Measurements from ENCODE around the gene MUC3A.
A peak's percentile ranks its signal among the peaks of the same experiment; 100 is the strongest.

Gene MUC3A

DNA sequence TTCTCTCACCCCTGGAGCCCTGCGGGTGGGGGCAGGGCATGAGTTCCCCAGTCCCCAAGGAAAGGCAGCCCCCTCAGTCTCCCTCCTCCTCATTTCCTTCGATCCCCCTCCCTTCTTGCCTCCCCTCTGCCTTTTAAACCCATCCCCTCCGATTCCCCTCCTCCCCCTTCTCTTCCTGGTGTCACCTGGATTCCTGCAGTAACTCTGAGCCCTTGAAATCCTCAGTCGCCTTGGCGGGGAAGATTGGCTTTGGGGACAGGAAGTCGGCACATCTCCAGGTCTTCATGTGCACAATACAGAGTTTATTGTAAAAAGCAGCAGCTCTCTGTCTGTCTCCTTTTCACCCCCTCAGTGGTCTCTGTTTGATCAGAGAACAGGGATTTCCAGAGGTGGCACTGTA, 18.7 kb downstream of the MUC3A start:
- H3K4me3 ChIP-seq (ENCODE audit: low read length) = no peak overlapping the region
- no peak for DNase-seq (ENCODE audit: low read depth)
- TF ChIP-seq, protein P1, sequence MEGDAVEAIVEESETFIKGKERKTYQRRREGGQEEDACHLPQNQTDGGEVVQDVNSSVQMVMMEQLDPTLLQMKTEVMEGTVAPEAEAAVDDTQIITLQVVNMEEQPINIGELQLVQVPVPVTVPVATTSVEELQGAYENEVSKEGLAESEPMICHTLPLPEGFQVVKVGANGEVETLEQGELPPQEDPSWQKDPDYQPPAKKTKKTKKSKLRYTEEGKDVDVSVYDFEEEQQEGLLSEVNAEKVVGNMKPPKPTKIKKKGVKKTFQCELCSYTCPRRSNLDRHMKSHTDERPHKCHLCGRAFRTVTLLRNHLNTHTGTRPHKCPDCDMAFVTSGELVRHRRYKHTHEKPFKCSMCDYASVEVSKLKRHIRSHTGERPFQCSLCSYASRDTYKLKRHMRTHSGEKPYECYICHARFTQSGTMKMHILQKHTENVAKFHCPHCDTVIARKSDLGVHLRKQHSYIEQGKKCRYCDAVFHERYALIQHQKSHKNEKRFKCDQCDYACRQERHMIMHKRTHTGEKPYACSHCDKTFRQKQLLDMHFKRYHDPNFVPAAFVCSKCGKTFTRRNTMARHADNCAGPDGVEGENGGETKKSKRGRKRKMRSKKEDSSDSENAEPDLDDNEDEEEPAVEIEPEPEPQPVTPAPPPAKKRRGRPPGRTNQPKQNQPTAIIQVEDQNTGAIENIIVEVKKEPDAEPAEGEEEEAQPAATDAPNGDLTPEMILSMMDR (conservative IDR thresholded peaks at IDR 0.05; ENCODE audit: low read length) = no peak

DNA sequence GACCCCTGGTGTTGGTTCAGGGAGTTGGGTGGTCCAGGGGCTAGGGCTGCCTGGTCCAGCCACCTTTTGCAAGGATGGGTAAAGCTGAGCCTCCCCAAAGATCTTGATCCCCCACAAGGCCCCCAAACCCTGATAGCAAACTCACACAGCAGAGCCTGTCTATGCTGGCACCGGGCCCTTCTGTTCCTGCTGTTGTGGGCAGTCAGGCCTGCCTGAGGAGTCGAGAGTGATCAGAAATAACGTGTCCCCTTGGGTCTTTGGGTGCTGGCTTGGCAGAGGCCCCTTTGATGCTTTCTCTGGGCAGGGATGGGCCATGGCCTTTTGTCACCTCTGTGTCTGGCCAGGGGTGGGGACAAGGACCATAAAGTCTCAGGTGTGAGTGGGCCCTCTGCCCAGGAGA, 19.3 kb downstream of the MUC3A start:
- DNase-seq (ENCODE audit: low read depth) = no peak
- TF ChIP-seq, protein P1 (conservative IDR thresholded peaks at IDR 0.05; ENCODE audit: low read length) = no peak
- no peak overlapping the region for H3K4me3 ChIP-seq (ENCODE audit: low read length)

DNA sequence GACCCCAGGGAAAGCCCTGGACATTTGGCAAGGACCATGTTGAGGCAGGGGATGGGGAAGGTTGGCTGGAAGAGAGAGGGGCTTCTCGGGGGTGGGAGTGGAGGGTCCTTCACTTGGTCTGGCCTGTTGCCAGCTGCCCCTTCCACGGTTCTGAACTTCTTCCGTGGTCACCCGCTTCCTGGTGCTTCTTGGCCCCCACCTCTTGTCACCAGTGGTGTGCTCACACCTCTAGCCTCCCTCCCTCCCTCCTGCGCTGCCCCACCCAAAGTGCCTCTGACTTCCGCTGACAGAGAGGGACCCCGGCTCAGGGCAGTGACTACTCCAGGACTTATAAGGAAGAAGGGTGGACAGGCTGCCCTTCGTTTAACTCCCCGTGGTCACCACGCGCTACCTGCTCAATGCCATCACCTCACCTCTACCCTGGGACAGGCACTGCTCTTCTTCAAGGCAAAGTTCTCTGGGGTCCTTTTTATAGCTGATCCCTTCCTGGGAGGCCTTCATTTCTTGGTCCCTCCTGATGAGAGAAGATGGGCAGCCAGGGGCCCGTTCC, 19.8 kb downstream of the MUC3A start, which contains the start of gene MUC12:
Gene MUC12, plus strand, starts transcription at position 500 of the 550 bp plus-strand sequence. CDS start 58 bp downstream, outside the sequence.
- no peak within 1 kb of the TSS for H3K4me3 ChIP-seq (ENCODE audit: low read length)
- TF ChIP-seq, protein P1 (conservative IDR thresholded peaks at IDR 0.05; ENCODE audit: low read length) = no peak
- no peak for DNase-seq (ENCODE audit: low read depth)

DNA sequence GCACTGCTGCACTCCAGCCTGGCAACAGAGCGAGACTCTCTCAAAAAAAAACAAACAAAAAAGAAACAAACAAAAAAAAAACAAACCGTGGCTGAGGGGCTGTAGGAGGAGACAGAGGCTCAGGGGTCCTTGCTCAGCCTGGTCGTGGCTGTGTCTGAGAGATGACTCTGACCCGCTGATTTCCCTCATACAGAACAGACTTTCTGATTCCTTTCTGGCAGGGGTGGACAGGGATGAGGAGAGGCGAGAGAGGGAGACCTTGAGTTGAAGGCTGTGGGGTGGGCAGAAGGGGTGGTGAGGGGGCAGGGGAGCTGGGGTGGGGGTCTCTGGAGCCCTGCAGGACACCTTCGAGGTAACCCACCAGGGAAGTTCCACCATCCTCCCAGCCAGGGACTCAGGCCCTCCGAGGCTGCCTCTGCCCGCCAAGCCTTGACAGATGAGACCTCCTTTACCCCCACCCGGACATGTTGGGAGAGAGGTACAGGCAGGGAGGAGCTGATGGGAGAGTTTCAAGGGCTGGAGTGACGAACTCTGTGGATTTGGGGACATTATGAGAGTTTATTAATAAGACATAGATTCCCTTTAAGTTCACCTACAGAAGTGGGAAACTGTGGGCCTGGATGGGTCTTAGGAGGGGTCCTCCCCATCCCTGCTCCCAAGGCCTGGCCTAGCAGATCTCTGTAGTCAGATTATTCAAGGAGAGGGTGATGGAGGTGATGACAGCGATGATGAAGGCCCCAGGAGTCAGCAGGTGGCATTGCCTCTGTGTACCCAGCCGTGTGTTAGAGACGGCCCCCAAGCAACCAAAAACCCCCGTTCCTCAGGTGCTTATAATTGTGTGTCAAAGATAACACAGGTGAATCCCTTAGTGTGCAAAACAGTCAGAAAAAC, 22.0 kb downstream of the MUC3A start:
- no peak for DNase-seq (ENCODE audit: low read depth)
- TF ChIP-seq, protein P1 (conservative IDR thresholded peaks at IDR 0.05; ENCODE audit: low read length) = no peak
- H3K4me3 ChIP-seq (ENCODE audit: low read length) = no peak overlapping the region

DNA sequence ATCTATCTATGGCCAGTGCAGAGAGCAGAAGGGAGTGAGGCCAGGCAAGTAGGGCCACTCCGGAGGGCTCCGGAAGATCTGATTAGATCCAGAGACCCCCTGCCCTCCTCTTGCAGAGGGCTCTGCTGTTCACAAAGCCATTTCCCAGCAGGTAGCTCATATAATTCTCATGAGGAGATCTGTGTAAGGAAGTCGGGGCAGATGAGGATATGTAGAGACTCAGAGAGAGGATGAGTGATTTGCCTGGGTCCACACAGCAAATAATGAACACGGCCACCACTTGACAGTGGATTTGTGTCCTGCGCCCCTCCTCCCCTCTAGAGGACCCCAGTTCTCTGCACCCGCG, 22.6 kb downstream of the MUC3A start:
- no peak overlapping the region for H3K4me3 ChIP-seq (ENCODE audit: low read length)
- TF ChIP-seq, protein P1 (conservative IDR thresholded peaks at IDR 0.05; ENCODE audit: low read length) = no peak
- no peak for DNase-seq (ENCODE audit: low read depth)

DNA sequence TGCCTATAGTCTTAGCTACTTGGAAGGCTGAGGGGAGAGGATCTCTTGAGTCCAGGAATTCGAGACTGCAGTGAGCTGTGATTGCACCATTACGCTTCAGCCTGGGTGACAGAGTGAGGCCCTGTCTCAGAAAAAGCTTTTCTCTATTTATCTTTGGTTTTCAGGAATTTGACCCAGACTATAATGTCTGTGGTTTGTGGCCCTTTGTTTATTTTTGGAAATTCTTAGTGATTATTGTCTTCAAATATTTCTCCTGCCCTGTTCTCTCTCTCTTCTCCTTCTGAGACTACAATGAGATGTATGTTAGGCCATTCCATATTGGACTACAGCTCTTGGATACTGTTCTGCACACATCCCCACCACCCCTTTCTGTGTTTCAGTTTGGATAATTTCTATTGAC, 24.7 kb downstream of the MUC3A start:
- TF ChIP-seq, protein P1 (conservative IDR thresholded peaks at IDR 0.05; ENCODE audit: low read length) = no peak
- no peak overlapping the region for H3K4me3 ChIP-seq (ENCODE audit: low read length)
- DNase-seq (ENCODE audit: low read depth) = peak; percentile 30

DNA sequence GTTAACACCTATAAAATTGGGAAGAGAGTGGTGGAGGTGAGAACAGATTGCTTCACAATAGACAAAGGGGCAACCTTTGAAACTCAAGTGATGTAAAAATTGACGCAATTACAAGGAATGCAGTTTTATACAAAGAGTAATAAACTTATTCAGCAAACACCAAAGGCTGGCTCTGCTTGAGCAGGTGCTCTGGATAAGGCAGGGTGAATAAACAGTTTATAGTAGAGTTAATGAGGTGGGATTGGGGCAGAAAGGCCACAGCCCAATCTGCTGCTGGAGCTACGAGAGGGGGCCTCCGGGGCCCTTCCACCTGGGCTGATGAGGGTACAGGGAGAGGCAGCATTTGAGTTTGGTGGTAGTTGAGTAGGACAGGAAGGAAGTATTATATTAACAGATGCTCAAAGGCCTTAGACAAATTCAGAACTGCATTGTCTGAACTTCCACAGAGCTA, 26.1 kb downstream of the MUC3A start:
- DNase-seq (ENCODE audit: low read depth) = no peak
- TF ChIP-seq, protein P1 (conservative IDR thresholded peaks at IDR 0.05; ENCODE audit: low read length) = no peak
- H3K4me3 ChIP-seq (ENCODE audit: low read length) = no peak overlapping the region

Measured in AG10803 (cell line).